Measurements from ENCODE around the gene BET1L. TPM values are rescaled to one million over a fixed set of nuclear protein-coding genes. Genes with fewer than 3 reads are reported as not detected.

BET1L gene
- total and polyA plus RNA-seq, 10 of the 15 experiments (the other 5 are each of a cell fraction or from before 2014, with no cell fraction given) = 6.7 to 55.4 (median 39.7) TPM

DNA sequence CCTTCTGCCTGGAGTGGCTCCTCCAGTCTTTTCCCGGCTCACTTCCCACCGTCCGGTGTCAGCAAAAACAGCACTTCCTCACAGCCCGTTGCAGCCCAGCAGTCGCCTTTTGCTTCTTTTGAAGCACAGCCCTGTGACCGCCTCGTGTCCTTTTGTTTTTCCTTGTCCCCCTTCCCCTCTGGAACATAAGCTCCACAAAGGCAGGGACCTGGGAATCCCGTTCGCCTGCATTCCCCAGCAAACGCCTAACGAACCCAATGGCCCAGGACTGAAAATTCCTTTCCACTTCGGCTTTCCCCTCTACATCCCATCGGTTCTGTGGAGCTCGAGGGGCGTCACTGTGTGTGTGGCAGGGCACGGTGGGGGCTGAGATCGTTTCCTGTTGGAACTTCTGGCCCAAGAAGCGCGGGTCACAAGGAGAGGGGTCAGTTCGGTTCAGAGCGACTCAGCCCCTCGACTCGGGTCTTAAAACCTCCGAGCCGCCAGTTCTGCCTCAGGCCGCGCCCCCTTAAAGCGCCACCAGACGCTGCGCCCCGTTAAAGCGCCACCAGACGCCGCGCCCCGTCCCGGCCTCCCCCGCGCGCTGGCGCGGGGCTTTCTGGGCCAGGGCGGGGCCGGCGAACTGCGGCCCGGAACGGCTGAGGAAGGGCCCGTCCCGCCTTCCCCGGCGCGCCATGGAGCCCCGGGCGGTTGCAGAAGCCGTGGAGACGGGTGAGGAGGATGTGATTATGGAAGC lies 1.1 kb upstream of the BET1L start (continued):
- TF ChIP-seq, protein P1, sequence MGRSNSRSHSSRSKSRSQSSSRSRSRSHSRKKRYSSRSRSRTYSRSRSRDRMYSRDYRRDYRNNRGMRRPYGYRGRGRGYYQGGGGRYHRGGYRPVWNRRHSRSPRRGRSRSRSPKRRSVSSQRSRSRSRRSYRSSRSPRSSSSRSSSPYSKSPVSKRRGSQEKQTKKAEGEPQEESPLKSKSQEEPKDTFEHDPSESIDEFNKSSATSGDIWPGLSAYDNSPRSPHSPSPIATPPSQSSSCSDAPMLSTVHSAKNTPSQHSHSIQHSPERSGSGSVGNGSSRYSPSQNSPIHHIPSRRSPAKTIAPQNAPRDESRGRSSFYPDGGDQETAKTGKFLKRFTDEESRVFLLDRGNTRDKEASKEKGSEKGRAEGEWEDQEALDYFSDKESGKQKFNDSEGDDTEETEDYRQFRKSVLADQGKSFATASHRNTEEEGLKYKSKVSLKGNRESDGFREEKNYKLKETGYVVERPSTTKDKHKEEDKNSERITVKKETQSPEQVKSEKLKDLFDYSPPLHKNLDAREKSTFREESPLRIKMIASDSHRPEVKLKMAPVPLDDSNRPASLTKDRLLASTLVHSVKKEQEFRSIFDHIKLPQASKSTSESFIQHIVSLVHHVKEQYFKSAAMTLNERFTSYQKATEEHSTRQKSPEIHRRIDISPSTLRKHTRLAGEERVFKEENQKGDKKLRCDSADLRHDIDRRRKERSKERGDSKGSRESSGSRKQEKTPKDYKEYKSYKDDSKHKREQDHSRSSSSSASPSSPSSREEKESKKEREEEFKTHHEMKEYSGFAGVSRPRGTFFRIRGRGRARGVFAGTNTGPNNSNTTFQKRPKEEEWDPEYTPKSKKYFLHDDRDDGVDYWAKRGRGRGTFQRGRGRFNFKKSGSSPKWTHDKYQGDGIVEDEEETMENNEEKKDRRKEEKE (IDR thresholded peaks at IDR 0.05) = no peak
- TF ChIP-seq, protein P2, sequence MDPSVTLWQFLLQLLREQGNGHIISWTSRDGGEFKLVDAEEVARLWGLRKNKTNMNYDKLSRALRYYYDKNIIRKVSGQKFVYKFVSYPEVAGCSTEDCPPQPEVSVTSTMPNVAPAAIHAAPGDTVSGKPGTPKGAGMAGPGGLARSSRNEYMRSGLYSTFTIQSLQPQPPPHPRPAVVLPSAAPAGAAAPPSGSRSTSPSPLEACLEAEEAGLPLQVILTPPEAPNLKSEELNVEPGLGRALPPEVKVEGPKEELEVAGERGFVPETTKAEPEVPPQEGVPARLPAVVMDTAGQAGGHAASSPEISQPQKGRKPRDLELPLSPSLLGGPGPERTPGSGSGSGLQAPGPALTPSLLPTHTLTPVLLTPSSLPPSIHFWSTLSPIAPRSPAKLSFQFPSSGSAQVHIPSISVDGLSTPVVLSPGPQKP (IDR thresholded peaks at IDR 0.05; ENCODE audit: low read depth, low read length) = no peak
- TF ChIP-seq HCFC1 (IDR thresholded peaks at IDR 0.05; ENCODE audit: low read length) (no peak), MYB (IDR thresholded peaks at IDR 0.05; ENCODE audit: borderline replicate concordance, low read depth, low read length) (no peak), SREBF2 (IDR thresholded peaks at IDR 0.05; ENCODE audit: low read length) (no peak), ZNF207 (IDR thresholded peaks at IDR 0.05; ENCODE audit: borderline replicate concordance) (no peak), RUNX3 (IDR thresholded peaks at IDR 0.05; ENCODE audit: low read length) (0 out of 2 replicates have a peak, but pooled peaks have one; percentile 6), CREM (IDR thresholded peaks at IDR 0.05; ENCODE audit: low read depth) (no peak), STAT1 (conservative IDR thresholded peaks at IDR 0.05) (no peak), NRF1 (conservative IDR thresholded peaks at IDR 0.05; ENCODE audit: low read depth, low read length) (no peak), JUNB (IDR thresholded peaks at IDR 0.05) (no peak), ESRRA (IDR thresholded peaks at IDR 0.05; ENCODE audit: low read length) (no peak), POLR2A (IDR thresholded peaks at IDR 0.05; ENCODE audit: low read depth, low read length) (peak; percentile 77), FOXM1 (IDR thresholded peaks at IDR 0.05; ENCODE audit: low read depth, low read length) (no peak), ZNF24 (IDR thresholded peaks at IDR 0.05) (no peak), CHD2 (IDR thresholded peaks at IDR 0.05; ENCODE audit: borderline replicate concordance, low read depth, low read length) (no peak)
- TF ChIP-seq, protein P3, sequence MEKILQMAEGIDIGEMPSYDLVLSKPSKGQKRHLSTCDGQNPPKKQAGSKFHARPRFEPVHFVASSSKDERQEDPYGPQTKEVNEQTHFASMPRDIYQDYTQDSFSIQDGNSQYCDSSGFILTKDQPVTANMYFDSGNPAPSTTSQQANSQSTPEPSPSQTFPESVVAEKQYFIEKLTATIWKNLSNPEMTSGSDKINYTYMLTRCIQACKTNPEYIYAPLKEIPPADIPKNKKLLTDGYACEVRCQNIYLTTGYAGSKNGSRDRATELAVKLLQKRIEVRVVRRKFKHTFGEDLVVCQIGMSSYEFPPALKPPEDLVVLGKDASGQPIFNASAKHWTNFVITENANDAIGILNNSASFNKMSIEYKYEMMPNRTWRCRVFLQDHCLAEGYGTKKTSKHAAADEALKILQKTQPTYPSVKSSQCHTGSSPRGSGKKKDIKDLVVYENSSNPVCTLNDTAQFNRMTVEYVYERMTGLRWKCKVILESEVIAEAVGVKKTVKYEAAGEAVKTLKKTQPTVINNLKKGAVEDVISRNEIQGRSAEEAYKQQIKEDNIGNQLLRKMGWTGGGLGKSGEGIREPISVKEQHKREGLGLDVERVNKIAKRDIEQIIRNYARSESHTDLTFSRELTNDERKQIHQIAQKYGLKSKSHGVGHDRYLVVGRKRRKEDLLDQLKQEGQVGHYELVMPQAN (conservative IDR thresholded peaks at IDR 0.05) = peak; percentile 78
- TF ChIP-seq, protein P4, sequence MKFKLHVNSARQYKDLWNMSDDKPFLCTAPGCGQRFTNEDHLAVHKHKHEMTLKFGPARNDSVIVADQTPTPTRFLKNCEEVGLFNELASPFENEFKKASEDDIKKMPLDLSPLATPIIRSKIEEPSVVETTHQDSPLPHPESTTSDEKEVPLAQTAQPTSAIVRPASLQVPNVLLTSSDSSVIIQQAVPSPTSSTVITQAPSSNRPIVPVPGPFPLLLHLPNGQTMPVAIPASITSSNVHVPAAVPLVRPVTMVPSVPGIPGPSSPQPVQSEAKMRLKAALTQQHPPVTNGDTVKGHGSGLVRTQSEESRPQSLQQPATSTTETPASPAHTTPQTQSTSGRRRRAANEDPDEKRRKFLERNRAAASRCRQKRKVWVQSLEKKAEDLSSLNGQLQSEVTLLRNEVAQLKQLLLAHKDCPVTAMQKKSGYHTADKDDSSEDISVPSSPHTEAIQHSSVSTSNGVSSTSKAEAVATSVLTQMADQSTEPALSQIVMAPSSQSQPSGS (IDR thresholded peaks at IDR 0.05; ENCODE audit: low read length) = no peak
- TF ChIP-seq, protein P5, sequence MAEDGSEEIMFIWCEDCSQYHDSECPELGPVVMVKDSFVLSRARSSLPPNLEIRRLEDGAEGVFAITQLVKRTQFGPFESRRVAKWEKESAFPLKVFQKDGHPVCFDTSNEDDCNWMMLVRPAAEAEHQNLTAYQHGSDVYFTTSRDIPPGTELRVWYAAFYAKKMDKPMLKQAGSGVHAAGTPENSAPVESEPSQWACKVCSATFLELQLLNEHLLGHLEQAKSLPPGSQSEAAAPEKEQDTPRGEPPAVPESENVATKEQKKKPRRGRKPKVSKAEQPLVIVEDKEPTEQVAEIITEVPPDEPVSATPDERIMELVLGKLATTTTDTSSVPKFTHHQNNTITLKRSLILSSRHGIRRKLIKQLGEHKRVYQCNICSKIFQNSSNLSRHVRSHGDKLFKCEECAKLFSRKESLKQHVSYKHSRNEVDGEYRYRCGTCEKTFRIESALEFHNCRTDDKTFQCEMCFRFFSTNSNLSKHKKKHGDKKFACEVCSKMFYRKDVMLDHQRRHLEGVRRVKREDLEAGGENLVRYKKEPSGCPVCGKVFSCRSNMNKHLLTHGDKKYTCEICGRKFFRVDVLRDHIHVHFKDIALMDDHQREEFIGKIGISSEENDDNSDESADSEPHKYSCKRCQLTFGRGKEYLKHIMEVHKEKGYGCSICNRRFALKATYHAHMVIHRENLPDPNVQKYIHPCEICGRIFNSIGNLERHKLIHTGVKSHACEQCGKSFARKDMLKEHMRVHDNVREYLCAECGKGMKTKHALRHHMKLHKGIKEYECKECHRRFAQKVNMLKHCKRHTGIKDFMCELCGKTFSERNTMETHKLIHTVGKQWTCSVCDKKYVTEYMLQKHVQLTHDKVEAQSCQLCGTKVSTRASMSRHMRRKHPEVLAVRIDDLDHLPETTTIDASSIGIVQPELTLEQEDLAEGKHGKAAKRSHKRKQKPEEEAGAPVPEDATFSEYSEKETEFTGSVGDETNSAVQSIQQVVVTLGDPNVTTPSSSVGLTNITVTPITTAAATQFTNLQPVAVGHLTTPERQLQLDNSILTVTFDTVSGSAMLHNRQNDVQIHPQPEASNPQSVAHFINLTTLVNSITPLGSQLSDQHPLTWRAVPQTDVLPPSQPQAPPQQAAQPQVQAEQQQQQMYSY (CRISPR knock-in tag; IDR thresholded peaks at IDR 0.05) = no peak

Data from GM12878 (cell line).